ENCODE results near the gene APC2.

GRCh38 chr19:1455336-1456120 is 5.6 kb downstream of the APC2 start:
- TF ChIP-seq SIN3A (IDR thresholded peaks at IDR 0.05; ENCODE audit: borderline replicate concordance, insufficient read depth, low read depth, low read length), result no peak
- TF ChIP-seq CTCF (IDR thresholded peaks at IDR 0.05), result no peak
- TF ChIP-seq REST (IDR thresholded peaks at IDR 0.05; ENCODE audit: insufficient read depth in 1 of 2, low read depth in 2 of 2, low read length in 1 of 2), result no peak

All from Panc1 (cell line).